ENCODE data around the gene GSK3B.

Gene GSK3B

GRCh38 chr3:119856695-119857094 is 237.6 kb downstream of the GSK3B start:
- no peaks in the 10 kb centered on the region for H4K20me1 ChIP-seq (ENCODE audit: insufficient read depth, low read length)
- ATAC-seq (ENCODE audit: insufficient read depth, low read depth), result no peak
- DNase-seq, result no peak
- no peaks in the 10 kb centered on the region for H3K27me3 ChIP-seq (ENCODE audit: insufficient read depth, low read length, poor library complexity)
- H3K9ac ChIP-seq (ENCODE audit: low read depth, low read length), result no peak overlapping the region
- H3K36me3 ChIP-seq (ENCODE audit: insufficient read depth, low read length), result peaks cover 54% of the 10 kb centered on the region
- H3K4me1 ChIP-seq (ENCODE audit: insufficient read depth, low read length), result no peaks in the 10 kb centered on the region
- TF ChIP-seq EZH2 (IDR thresholded peaks at IDR 0.05; ENCODE audit: borderline replicate concordance, low read depth, low read length, severe bottlenecking), result no peak
- TF ChIP-seq, protein P1, sequence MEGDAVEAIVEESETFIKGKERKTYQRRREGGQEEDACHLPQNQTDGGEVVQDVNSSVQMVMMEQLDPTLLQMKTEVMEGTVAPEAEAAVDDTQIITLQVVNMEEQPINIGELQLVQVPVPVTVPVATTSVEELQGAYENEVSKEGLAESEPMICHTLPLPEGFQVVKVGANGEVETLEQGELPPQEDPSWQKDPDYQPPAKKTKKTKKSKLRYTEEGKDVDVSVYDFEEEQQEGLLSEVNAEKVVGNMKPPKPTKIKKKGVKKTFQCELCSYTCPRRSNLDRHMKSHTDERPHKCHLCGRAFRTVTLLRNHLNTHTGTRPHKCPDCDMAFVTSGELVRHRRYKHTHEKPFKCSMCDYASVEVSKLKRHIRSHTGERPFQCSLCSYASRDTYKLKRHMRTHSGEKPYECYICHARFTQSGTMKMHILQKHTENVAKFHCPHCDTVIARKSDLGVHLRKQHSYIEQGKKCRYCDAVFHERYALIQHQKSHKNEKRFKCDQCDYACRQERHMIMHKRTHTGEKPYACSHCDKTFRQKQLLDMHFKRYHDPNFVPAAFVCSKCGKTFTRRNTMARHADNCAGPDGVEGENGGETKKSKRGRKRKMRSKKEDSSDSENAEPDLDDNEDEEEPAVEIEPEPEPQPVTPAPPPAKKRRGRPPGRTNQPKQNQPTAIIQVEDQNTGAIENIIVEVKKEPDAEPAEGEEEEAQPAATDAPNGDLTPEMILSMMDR (IDR thresholded peaks at IDR 0.05; ENCODE audit: borderline replicate concordance, extremely low read depth, low read length, poor library complexity, severe bottlenecking), result no peak
- peaks cover 8% of the 10 kb centered on the region for H3K9me3 ChIP-seq (ENCODE audit: insufficient read depth, low read length, severe bottlenecking)
- H3K4me3 ChIP-seq (ENCODE audit: low read depth in 1 of 2, low read length in 2 of 2), result no peak overlapping the region
- H2AFZ ChIP-seq (ENCODE audit: low read depth, low read length), result no peak overlapping the region
- no peak overlapping the region for H3K27ac ChIP-seq (ENCODE audit: low read length)
- H3K4me2 ChIP-seq (ENCODE audit: insufficient read depth, low read length), result no peak overlapping the region
- no peaks in the 10 kb centered on the region for H3K79me2 ChIP-seq (ENCODE audit: insufficient read depth, low read length)

DNA sequence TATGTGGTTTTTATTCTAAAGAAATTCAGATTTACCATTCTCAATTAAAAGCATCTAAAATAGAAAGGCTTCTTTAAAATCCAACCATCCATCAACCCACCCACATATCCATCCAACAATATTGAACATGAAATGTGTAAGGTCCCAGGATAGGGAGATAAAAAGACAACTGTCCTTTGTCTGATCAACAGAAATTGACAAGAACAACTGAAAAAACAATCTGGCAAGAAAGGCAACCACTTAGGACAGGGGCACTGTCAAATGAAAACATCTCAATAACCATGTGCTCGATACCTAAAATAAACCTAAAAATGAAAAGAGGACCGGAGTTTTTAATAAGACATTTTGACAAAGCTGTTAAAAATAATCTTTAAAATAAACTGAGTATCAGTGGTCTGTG is 245.1 kb downstream of the GSK3B start:
- H3K79me2 ChIP-seq (ENCODE audit: insufficient read depth, low read length), result peaks cover 25% of the 10 kb centered on the region; the same call in 1 of the 2 replicates
- H3K4me3 ChIP-seq (ENCODE audit: low read depth in 1 of 2, low read length in 2 of 2), result no peak overlapping the region
- no peak overlapping the region for H2AFZ ChIP-seq (ENCODE audit: low read depth, low read length)
- no peak overlapping the region for H3K27ac ChIP-seq (ENCODE audit: low read length)
- DNase-seq (no peak), ATAC-seq (ENCODE audit: insufficient read depth, low read depth) (no peak)
- peaks cover 30% of the 10 kb centered on the region; the same call in 1 of the 2 replicates for H3K36me3 ChIP-seq (ENCODE audit: insufficient read depth, low read length)
- no peaks in the 10 kb centered on the region for H4K20me1 ChIP-seq (ENCODE audit: insufficient read depth, low read length)
- no peaks in the 10 kb centered on the region for H3K27me3 ChIP-seq (ENCODE audit: insufficient read depth, low read length, poor library complexity)
- H3K4me1 ChIP-seq (ENCODE audit: insufficient read depth, low read length), result no peaks in the 10 kb centered on the region
- H3K4me2 ChIP-seq (ENCODE audit: insufficient read depth, low read length), result no peak overlapping the region
- H3K9me3 ChIP-seq (ENCODE audit: insufficient read depth, low read length, severe bottlenecking), result no peaks in the 10 kb centered on the region
- TF ChIP-seq EZH2 (IDR thresholded peaks at IDR 0.05; ENCODE audit: borderline replicate concordance, low read depth, low read length, severe bottlenecking), result no peak
- TF ChIP-seq, protein P1 (IDR thresholded peaks at IDR 0.05; ENCODE audit: borderline replicate concordance, extremely low read depth, low read length, poor library complexity, severe bottlenecking), result no peak
- H3K9ac ChIP-seq (ENCODE audit: low read depth, low read length), result no peak overlapping the region

GRCh38 chr3:119841808-119842471 is 252.3 kb downstream of the GSK3B start:
- Histone ChIP-seq H3K9me3 (ENCODE audit: insufficient read depth, low read length, severe bottlenecking) (no peaks in the 10 kb centered on the region), H3K4me1 (ENCODE audit: insufficient read depth, low read length) (no peaks in the 10 kb centered on the region), H3K27ac (ENCODE audit: low read length) (no peak overlapping the region), H3K4me3 (ENCODE audit: low read depth in 1 of 2, low read length in 2 of 2) (no peak overlapping the region), H3K79me2 (ENCODE audit: insufficient read depth, low read length) (peaks cover 13% of the 10 kb centered on the region; the same call in 1 of the 2 replicates), H4K20me1 (ENCODE audit: insufficient read depth, low read length) (no peaks in the 10 kb centered on the region), H2AFZ (ENCODE audit: low read depth, low read length) (no peak overlapping the region), H3K36me3 (ENCODE audit: insufficient read depth, low read length) (peaks cover 49% of the 10 kb centered on the region), H3K4me2 (ENCODE audit: insufficient read depth, low read length) (no peak overlapping the region), H3K27me3 (ENCODE audit: insufficient read depth, low read length, poor library complexity) (no peaks in the 10 kb centered on the region), H3K9ac (ENCODE audit: low read depth, low read length) (no peak overlapping the region)
- no peak for ATAC-seq (ENCODE audit: insufficient read depth, low read depth)
- TF ChIP-seq, protein P1 (IDR thresholded peaks at IDR 0.05; ENCODE audit: borderline replicate concordance, extremely low read depth, low read length, poor library complexity, severe bottlenecking), result no peak
- TF ChIP-seq EZH2 (IDR thresholded peaks at IDR 0.05; ENCODE audit: borderline replicate concordance, low read depth, low read length, severe bottlenecking), result no peak
- no peak for DNase-seq

Data from DND-41 (cell line).